Testis (tissue), 2 donors: ENCODE measurements around the gene KCNK18.

Experiments used
- POLR2A ChIP-seq: fragments of 450-650 bp; IDR thresholded peaks from one replicate; pipeline ENCODE4 v1.6.1; 2017; ENCODE audit warnings: antibody characterized with exemption, mild to moderate bottlenecking, moderate library complexity
- TF ChIP-seq, protein P1 (sequence below), 3 experiments: fragments of 450-650 bp in 2 of 3; fragments of 200-600 bp in 1 of 3; sonication (generic) in 1 of 3; IDR thresholded peaks; one replicate each; pipeline ENCODE4 v1.5.1; 2016 to 2019; ENCODE audit warnings: antibody characterized with exemption in 3 of 3, mild to moderate bottlenecking in 2 of 3, moderate library complexity in 1 of 3

DNA sequence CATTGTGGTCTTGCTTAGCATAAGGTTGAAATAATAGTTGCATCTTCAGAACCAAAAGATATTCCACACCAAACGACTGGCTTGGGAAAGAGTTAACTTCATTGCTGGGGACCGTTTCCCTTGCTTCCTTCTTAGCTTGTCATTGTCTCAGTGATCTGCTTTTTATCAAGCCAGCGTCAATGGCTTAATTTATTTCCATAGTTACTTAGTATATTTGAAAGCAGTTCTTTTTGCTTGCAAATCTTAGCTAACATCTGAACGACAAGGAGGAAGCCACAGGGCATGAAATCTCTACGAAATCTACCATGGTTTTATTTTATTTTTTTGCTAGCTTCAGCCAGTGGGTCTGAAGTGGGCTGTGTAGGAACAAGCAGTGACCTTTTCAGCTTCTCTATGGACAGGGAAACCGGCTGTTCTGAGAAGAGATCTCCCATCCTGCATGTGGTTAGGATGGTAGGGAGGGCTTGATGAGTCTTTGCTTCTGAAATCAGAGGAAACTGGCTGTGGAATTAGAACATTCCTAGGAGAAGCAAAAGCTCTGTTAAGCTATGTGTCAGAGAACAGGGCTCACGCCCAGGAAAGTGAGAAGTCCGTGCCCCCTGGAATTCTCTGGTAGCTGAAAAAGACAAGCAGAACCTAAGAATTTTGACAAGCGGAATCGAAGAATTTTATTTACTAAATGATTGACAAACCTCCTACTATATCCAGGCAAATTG lies 51.6 kb downstream of the KCNK18 start:
- TF ChIP-seq, protein P1, sequence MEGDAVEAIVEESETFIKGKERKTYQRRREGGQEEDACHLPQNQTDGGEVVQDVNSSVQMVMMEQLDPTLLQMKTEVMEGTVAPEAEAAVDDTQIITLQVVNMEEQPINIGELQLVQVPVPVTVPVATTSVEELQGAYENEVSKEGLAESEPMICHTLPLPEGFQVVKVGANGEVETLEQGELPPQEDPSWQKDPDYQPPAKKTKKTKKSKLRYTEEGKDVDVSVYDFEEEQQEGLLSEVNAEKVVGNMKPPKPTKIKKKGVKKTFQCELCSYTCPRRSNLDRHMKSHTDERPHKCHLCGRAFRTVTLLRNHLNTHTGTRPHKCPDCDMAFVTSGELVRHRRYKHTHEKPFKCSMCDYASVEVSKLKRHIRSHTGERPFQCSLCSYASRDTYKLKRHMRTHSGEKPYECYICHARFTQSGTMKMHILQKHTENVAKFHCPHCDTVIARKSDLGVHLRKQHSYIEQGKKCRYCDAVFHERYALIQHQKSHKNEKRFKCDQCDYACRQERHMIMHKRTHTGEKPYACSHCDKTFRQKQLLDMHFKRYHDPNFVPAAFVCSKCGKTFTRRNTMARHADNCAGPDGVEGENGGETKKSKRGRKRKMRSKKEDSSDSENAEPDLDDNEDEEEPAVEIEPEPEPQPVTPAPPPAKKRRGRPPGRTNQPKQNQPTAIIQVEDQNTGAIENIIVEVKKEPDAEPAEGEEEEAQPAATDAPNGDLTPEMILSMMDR (IDR thresholded peaks at IDR 0.05), result no peak
- no peak for TF ChIP-seq POLR2A
